Activated effector memory CD4-positive, alpha-beta T cell treated with anti-CD3 and anti-CD28 coated beads, Interleukin-2, amount 50 U/mL, for 16 hours (primary cell): ENCODE results near the gene IL17F.

Source experiments
- DNase-seq: peaks from one replicate; pipeline ENCODE4 v3.0.0-alpha.2; 2020

IL17F gene

DNA sequence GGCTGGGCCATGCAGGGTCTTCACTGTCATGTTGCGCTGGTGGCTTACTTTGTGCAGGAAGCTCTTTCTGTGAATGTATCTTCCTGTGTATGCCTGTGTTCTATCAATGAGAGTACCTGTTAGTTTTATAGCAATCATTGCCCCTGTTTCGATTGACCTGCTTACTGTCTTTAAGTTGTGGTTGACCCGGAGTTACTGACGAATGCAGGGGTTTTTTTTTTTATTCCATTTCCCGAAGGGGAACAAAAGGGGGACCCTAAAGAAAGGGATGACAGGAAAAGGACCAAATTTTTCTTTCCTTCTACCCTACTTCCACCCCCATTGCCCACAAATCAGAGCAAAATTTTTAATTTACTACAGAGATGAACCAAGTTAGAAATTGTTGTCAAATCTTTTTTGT lies at the start of gene IL17F:
Gene IL17F, minus strand, starts transcription at position 101 of the 400 bp plus-strand sequence. Its CDS starts 71 bp downstream, at position 30.
- no peak for DNase-seq

GRCh38 chr6:52293067-52293466 lies 48.8 kb upstream of the IL17F start:
- no peak for DNase-seq

DNA sequence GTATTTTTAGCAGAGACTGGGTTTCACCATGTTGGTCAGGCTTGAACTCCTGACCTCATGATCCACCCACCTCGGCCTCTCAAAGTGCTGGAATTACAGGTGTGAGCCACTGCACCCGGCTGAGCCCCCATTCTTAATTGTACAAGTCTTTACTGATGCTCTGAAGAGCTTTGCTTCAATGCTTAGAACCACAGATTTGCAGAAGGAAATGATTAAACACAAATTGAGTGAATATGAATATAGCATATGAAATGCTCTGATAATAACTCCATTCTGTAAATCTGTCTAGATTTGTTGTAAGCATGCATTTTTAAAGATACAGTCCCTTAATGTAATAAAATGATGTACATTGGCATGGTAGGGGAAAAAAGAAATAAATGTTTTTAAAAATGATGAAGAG lies 44.5 kb upstream of the IL17F start:
- DNase-seq, result no peak

DNA sequence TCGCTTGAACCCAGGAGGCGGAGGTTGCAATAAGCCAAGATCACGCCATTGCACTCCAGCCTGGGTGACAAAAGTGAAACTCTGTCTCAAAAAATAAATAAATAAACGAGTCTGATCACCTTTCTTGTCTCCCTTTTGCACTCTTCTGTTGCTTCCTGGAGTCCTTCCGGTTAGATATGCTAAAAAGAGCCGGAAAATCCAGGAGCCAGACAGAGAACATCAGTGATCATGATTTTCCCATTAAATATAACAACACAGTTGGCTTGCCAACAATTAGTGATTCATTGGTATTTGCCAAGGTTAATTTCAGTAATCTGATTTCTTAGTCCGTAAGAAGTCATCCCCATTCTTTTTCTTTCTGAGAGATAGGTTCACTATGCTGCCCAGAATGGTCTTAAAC lies 43.9 kb upstream of the IL17F start:
- no peak for DNase-seq

DNA sequence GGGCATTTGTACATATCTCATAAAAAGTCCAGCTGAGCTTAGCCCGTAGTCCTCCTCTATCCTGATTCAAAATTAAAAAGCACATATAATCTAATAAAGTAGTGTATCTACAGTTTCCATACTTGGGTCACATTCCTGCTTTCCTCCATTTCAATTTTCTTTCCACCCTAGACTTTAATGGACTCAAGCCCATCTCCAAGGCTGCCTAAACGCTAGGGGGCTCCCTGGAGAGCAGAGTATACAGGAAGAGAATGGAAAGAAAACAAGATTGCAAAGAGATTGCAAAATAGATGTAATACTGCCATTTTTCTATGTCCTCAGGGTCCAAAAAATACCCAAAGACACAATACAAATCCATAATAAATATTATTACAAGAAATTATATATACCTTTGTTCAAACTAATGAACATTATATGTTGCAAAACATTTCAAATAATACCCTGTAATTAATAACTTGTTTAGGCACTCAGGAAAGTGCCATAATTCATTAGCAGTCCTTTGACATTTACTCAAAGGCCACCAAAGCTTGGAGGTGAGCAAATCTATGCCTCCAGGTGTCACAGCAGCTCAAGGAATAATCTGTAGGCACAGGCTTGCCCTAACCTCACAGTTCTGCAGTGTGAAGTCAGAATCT lies 42.6 kb upstream of the IL17F start:
- peak; percentile 84 for DNase-seq

- DNase-seq, result no peak
Measured at GRCh38 chr6:52285177-52286068, 41.1 kb upstream of the IL17F start.

DNA sequence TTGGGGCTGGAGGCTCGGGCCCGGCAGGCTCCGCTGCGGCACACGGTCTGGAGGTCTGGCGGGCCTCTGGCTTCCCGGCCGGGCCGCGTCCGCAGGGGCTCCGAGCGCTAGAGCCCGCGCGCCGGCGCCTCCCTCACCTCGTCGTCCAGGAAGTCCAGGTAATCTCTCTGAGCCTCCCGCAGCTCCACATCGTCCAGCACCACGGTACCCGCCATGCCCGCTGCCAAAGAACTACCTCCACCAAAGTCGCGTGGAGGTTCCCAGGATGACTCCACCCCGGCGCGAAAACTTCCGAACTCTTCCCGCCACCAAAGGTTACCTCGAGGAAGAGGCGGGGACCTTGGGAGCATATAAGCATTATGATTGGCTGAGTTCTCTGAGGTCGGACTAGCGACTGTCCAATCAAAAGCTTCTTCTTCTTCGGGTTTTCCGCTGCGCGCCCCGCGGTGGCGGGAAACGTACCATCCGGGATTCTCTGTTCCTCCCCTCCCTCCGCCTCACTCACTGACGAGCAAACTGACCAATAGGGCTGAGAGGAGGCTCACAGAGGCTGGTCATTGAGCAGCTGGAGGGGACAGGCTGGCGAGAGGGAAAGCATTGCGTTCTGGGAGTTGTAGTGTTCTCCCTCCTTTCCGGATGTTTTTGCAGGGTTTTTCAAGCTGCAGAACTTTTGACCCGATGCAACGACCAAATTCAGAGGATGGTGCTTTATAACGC lies 40.3 kb upstream of the IL17F start, which contains the start of gene MCM3:
Gene MCM3, minus strand, starts transcription at position 283 of the 717 bp plus-strand sequence. Its CDS starts 68 bp downstream, at position 215.
- peak; percentile 97 for DNase-seq

DNA sequence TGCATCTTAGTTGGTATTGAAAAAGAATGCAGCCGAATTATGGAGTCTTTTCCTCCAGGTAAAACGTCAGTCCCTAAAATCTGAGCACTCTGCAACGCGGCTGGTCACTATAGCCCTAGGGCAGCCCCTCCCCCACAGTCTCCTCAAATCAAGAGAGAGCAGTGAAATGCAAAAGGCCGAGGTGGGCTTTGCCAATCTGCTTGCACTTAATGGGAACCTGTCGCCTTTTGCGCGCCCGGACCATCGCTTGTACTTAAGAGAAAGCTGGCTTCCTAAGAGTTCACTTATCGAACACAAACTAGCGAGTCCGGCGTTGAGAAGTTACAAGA lies 39.8 kb upstream of the IL17F start:
- DNase-seq, result no peak

GRCh38 chr6:52283111-52283510 lies 38.8 kb upstream of the IL17F start:
- no peak for DNase-seq

- DNase-seq, result no peak
Measured at GRCh38 chr6:52276130-52276529, 31.8 kb upstream of the IL17F start.

- no peak for DNase-seq
Measured at GRCh38 chr6:52271852-52272460, 27.7 kb upstream of the IL17F start.

DNA sequence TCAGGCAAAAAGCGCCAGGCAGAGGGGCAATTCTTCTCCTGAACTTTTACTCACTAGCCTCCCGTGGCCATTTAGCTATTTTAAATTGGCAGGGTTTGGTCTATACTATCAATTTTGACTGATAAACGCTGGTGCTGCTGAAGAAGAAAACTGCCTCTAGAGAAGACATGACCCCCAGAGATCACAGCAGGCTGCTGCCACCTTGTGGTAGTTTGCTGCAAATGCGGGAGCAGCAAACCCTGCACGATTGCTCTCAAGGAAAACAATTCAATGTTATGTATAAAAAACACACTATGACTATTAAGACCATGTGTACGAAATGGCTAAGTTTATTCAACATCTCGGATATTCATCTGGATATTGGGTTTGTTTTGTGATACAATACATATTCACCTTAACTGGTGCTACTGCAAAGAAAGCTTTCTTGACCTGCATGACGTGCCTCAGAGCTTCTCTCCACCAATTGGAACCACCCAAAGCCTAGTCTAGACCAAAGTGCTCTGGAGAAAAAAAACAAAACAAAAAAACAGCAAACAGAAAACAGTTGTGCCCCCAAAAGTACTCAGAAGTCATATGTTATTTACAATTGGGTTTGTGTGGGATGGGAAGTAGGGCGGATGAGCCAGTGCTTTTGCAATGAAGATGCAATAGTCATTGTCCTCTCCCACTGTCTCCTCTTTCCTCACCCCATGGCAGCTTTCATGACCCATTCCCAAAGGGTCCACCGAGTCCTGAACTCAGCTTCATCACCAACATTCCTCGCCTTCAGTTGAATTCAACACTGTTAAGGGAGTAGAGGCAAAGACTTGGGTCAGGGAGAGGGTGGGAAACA lies 19.6 kb upstream of the IL17F start:
- DNase-seq, result peak; percentile 90

- DNase-seq, result no peak
Measured at GRCh38 chr6:52262620-52263344, 18.5 kb upstream of the IL17F start.

GRCh38 chr6:52261229-52261628 lies 16.9 kb upstream of the IL17F start:
- no peak for DNase-seq

DNA sequence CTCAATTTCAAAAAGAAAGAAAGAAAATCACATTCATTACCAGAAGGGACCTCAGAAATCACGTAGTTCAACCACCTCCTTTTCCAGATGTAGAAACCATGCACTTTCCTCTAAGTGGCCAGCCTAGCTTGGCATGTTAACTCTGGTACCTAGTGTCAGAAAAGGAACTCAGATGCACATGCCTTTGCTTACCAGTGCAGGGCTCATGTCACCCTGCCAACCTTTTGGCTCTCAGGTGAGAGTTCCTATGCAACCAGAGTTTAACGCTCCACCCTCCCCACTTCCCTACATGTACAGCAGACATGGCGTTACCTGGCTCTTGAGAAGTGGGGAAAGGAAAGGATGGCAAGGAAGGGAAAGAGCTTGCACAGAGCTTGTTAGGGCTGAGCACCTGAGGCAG lies 16.3 kb upstream of the IL17F start:
- DNase-seq, result no peak

DNA sequence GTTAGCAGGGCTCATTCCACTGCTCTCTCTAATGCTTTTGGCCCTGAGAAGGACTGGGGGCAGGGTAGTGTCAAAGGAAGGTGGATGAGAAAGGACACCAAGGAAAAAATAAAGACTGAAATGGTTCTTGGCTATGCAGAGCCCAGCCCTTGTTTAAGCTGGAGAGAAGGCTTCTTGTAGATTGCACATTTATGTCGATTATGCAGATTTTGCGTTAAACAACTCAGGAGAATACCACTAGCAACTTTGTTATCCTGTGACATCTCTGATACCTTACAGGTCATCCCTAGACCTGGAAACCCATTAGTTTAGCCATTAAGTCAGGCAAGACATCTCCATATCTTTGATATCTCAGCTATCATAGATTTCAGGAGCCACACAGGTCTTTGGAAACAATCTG lies 11.1 kb upstream of the IL17F start:
- DNase-seq, result no peak

- DNase-seq, result no peak
Measured at GRCh38 chr6:52254731-52255378, 10.6 kb upstream of the IL17F start.

GRCh38 chr6:52253494-52253893 lies 9.2 kb upstream of the IL17F start:
- DNase-seq, result peak; percentile 67

DNA sequence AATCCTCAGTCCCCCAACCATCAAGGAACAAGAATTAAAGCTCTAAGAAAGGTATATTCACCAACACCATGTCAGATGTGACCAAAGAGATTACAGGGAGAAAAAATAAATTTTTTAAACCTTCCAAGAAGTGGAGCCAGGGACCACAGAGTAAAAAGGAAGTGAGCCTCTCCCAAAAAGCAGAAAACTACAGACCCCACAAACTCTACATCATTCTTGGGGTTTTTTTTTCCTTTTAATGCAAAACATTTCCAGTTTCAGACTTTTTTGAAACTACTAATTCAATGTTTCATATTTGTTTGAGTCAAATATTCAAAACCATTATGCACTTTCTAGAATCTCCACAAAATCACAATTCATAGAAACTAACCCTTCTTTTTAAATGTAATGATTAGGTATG lies 6.8 kb upstream of the IL17F start:
- DNase-seq, result no peak

GRCh38 chr6:52249078-52249477 lies 4.8 kb upstream of the IL17F start:
- DNase-seq, result no peak

DNA sequence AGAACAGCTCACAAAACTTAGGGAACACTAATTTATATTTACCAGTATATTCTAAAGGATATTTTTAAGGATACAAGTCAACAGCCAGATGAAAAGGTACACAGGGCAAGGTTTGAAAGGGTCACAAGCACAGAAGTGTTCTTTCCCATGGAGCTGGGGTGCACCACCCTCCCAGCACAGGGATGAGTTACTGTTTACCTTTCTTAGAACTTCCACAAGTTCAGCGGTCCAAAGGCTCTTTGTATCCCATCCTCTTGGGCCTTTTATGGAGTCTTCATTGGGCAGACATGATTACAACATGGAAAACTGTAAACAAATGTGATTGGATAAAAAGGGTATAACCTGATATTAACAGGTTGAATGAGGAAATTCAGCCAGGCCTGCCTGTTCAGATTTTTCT lies 1.1 kb upstream of the IL17F start:
- DNase-seq, result no peak
